ENCODE results near the gene FERMT2. TPM values are rescaled to one million over a fixed set of nuclear protein-coding genes. Genes with fewer than 3 reads are reported as not detected.

FERMT2 gene
- total RNA-seq, 1 experiment from 2014 or later = 40.8 TPM

GRCh38 chr14:52910572-52910971 is 40.3 kb downstream of the FERMT2 start:
- no peak overlapping the region for H3K4me3 ChIP-seq (ENCODE audit: low read depth, low read length)
- intact Hi-C loops (cut with micrococcal nuclease; ENCODE audit: unreplicated experiment) = no loop called here
- Mint-ChIP-seq H3K4me1 (ENCODE audit: low read depth, unreplicated experiment) (peaks cover 7% of the 10 kb centered on the region), H3K36me3 (ENCODE audit: insufficient read depth, unreplicated experiment) (no peaks in the 10 kb centered on the region), H3K4me3 (ENCODE audit: unreplicated experiment) (no peak overlapping the region), H3K27ac (ENCODE audit: unreplicated experiment) (no peak overlapping the region), H3K9me3 (ENCODE audit: unreplicated experiment) (no peaks in the 10 kb centered on the region), H3K27me3 (ENCODE audit: insufficient read depth, unreplicated experiment) (no peaks in the 10 kb centered on the region)
- ChIA-PET POLR2A (no interaction called here), CTCF (no interaction called here)
- no peaks in the 10 kb centered on the region; the same call in 1 of the 2 replicates for H3K36me3 ChIP-seq (ENCODE audit: control insufficient read depth, insufficient read depth, low read length)
- no peak for DNase-seq
- no TSS peak for BruUV-seq (replicated peaks)
- no peaks in the 10 kb centered on the region for H3K9me3 ChIP-seq
- no peaks in the 10 kb centered on the region for H3K27me3 ChIP-seq (replicated peaks; ENCODE audit: control insufficient read depth, insufficient read depth, low read length)
- TF ChIP-seq, protein P1, sequence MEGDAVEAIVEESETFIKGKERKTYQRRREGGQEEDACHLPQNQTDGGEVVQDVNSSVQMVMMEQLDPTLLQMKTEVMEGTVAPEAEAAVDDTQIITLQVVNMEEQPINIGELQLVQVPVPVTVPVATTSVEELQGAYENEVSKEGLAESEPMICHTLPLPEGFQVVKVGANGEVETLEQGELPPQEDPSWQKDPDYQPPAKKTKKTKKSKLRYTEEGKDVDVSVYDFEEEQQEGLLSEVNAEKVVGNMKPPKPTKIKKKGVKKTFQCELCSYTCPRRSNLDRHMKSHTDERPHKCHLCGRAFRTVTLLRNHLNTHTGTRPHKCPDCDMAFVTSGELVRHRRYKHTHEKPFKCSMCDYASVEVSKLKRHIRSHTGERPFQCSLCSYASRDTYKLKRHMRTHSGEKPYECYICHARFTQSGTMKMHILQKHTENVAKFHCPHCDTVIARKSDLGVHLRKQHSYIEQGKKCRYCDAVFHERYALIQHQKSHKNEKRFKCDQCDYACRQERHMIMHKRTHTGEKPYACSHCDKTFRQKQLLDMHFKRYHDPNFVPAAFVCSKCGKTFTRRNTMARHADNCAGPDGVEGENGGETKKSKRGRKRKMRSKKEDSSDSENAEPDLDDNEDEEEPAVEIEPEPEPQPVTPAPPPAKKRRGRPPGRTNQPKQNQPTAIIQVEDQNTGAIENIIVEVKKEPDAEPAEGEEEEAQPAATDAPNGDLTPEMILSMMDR (IDR thresholded peaks at IDR 0.05; ENCODE audit: insufficient read depth in 1 of 2, low read depth in 1 of 2, low read length in 1 of 2, severe bottlenecking in 1 of 2, unreplicated experiment in 1 of 2) = no peak
- no peaks in the 10 kb centered on the region for H3K4me1 ChIP-seq

GRCh38 chr14:52907949-52908348 is 42.9 kb downstream of the FERMT2 start:
- no TSS peak for BruUV-seq (replicated peaks)
- no peak overlapping the region for H3K4me3 ChIP-seq (ENCODE audit: low read depth, low read length)
- H3K9me3 ChIP-seq = no peaks in the 10 kb centered on the region
- TF ChIP-seq, protein P1 (IDR thresholded peaks at IDR 0.05; ENCODE audit: insufficient read depth in 1 of 2, low read depth in 1 of 2, low read length in 1 of 2, severe bottlenecking in 1 of 2, unreplicated experiment in 1 of 2) = no peak
- ChIA-PET CTCF (no interaction called here), POLR2A (no interaction called here)
- no peaks in the 10 kb centered on the region for H3K36me3 Mint-ChIP-seq (ENCODE audit: insufficient read depth, unreplicated experiment)
- no peaks in the 10 kb centered on the region for H3K27me3 ChIP-seq (replicated peaks; ENCODE audit: control insufficient read depth, insufficient read depth, low read length)
- no peaks in the 10 kb centered on the region for H3K4me1 ChIP-seq
- H3K9me3 Mint-ChIP-seq (ENCODE audit: unreplicated experiment) = no peaks in the 10 kb centered on the region
- H3K4me1 Mint-ChIP-seq (ENCODE audit: low read depth, unreplicated experiment) = peaks cover 7% of the 10 kb centered on the region
- DNase-seq = no peak
- no peaks in the 10 kb centered on the region for H3K27me3 Mint-ChIP-seq (ENCODE audit: insufficient read depth, unreplicated experiment)
- intact Hi-C loops (cut with micrococcal nuclease; ENCODE audit: unreplicated experiment) = no loop called here
- H3K36me3 ChIP-seq (ENCODE audit: control insufficient read depth, insufficient read depth, low read length) = no peaks in the 10 kb centered on the region; the same call in 1 of the 2 replicates
- H3K4me3 Mint-ChIP-seq (ENCODE audit: unreplicated experiment) = no peak overlapping the region
- H3K27ac Mint-ChIP-seq (ENCODE audit: unreplicated experiment) = no peak overlapping the region

- Mint-ChIP-seq H3K27me3 (ENCODE audit: insufficient read depth, unreplicated experiment) (no peaks in the 10 kb centered on the region), H3K27ac (ENCODE audit: unreplicated experiment) (no peak overlapping the region), H3K4me1 (ENCODE audit: low read depth, unreplicated experiment) (peaks cover 14% of the 10 kb centered on the region), H3K4me3 (ENCODE audit: unreplicated experiment) (no peak overlapping the region), H3K36me3 (ENCODE audit: insufficient read depth, unreplicated experiment) (peaks cover 6% of the 10 kb centered on the region), H3K9me3 (ENCODE audit: unreplicated experiment) (no peaks in the 10 kb centered on the region)
- ChIA-PET POLR2A (no interaction called here), CTCF (no interaction called here)
- Histone ChIP-seq H3K4me3 (ENCODE audit: low read depth, low read length) (no peak overlapping the region), H3K4me1 (0 out of 2 replicates have a peak, but pooled peaks cover 6% of the 10 kb centered on the region), H3K9me3 (no peaks in the 10 kb centered on the region), H3K36me3 (ENCODE audit: control insufficient read depth, insufficient read depth, low read length) (no peaks in the 10 kb centered on the region; the same call in 1 of the 2 replicates), H3K27me3 (replicated peaks; ENCODE audit: control insufficient read depth, insufficient read depth, low read length) (no peaks in the 10 kb centered on the region)
- no TSS peak for BruUV-seq (replicated peaks)
- DNase-seq = no peak
- intact Hi-C loops (cut with micrococcal nuclease; ENCODE audit: unreplicated experiment) = no loop called here
- TF ChIP-seq, protein P1 (IDR thresholded peaks at IDR 0.05; ENCODE audit: insufficient read depth in 1 of 2, low read depth in 1 of 2, low read length in 1 of 2, severe bottlenecking in 1 of 2, unreplicated experiment in 1 of 2) = no peak
Observed at GRCh38 chr14:52906141-52906601, 44.7 kb downstream of the FERMT2 start.

Measured in Caco-2 (cell line).